Measurements from ENCODE around the gene PRRT1.
"Not testable (repeated sequence)": the region's sequence is repeated elsewhere in the genome, so short reads cannot be mapped to it uniquely, and the experiment has no call there.

Gene PRRT1

DNA sequence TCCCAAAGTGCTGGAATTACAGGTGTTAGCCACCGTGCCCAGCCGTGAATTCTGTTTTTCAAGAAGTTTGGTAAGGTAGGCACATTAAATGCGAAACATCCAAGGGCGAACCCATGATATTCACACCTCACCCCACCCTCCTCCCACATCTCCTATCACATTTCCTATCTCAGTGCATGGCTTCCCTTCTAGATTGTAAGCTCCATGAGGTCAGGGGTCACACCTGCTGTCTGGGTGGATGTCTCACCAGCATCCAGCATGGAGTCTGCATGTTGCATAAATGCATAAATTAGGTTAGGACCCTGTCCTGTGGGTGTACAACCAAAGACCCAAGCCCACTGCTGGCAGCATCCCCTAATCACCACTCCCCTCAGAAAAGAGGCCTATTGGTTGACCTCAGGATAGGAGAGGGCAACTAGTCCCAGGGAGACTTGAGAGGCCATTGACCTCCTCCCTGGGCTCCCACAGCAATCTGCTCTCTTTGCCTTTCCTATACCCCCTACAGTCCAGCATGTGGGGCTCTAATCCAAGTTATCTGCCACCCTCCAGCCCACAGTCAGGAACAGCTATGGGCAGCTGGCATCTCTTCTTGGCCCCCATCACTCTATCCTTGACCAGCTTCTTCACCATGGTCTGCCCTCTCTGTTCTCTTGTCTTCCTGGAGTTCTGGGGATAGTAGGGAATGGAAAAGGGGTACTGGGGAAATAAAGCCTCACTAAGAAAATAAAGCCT is 4.2 kb downstream of the PRRT1 start:
- Histone ChIP-seq H3K4me3 (ENCODE audit: low read depth, low read length) (no peak overlapping the region), H3K27ac (ENCODE audit: low read depth, low read length) (no peak overlapping the region), H3K36me3 (ENCODE audit: insufficient read depth, low read length) (no peaks in the 10 kb centered on the region), H3K4me1 (ENCODE audit: control insufficient read depth, insufficient read depth, low read length, unreplicated experiment) (peaks cover 12% of the 10 kb centered on the region), H3K79me2 (ENCODE audit: control insufficient read depth, insufficient read depth, low read length, unreplicated experiment) (no peaks in the 10 kb centered on the region), H3K27me3 (ENCODE audit: insufficient read depth, low read length) (no peaks in the 10 kb centered on the region), H2AFZ (ENCODE audit: low read length, unreplicated experiment) (no peak overlapping the region)

DNA sequence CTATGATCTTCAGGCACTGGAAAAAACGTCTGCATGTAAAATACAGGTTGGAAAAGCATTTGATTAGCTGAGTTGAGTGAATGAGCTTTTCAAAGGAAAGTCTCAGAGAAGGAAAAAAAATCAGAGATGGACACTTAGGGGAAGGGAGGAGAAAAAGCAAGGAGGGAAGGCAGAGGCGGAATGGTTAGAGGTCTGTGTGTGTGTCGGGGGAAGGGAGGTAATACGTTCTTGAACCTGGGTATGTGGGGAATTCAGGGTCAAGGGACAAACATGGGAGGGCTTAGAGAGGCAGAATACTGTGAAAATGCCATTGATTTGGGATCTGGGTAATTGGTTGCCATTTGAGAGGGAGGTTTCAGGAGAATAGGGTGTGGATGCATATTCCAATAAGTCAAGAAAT is 5.1 kb downstream of the PRRT1 start:
- H3K4me3 ChIP-seq (ENCODE audit: low read depth, low read length) = no peak overlapping the region
- no peaks in the 10 kb centered on the region for H3K79me2 ChIP-seq (ENCODE audit: control insufficient read depth, insufficient read depth, low read length, unreplicated experiment)
- no peaks in the 10 kb centered on the region for H3K36me3 ChIP-seq (ENCODE audit: insufficient read depth, low read length)
- no peaks in the 10 kb centered on the region for H3K27me3 ChIP-seq (ENCODE audit: insufficient read depth, low read length)
- no peak overlapping the region for H2AFZ ChIP-seq (ENCODE audit: low read length, unreplicated experiment)
- peaks cover 5% of the 10 kb centered on the region for H3K4me1 ChIP-seq (ENCODE audit: control insufficient read depth, insufficient read depth, low read length, unreplicated experiment)
- no peak overlapping the region for H3K27ac ChIP-seq (ENCODE audit: low read depth, low read length)

DNA sequence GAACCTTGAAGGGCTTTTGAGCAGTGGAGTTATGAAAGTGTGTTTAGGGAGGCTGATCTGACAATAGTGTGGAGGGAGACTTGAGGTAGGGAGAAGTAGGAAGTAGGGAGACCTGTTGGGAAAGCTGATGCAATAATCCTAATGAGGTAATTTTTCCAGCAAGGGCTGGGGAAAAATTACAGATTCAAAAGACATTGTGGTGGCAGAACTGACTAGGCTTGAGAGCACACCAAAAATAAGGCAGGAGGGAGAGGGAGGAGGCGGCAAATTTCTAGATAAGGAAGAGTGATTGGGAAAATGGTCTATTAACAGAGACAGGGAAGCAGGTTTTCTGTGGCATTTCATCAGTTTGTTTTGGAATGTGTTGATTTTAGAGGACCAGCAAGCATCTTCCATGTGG is 5.5 kb downstream of the PRRT1 start:
- Histone ChIP-seq H3K4me3 (ENCODE audit: low read depth, low read length) (no peak overlapping the region), H3K79me2 (ENCODE audit: control insufficient read depth, insufficient read depth, low read length, unreplicated experiment) (no peaks in the 10 kb centered on the region), H2AFZ (ENCODE audit: low read length, unreplicated experiment) (no peak overlapping the region), H3K36me3 (ENCODE audit: insufficient read depth, low read length) (no peaks in the 10 kb centered on the region), H3K27me3 (ENCODE audit: insufficient read depth, low read length) (no peaks in the 10 kb centered on the region), H3K4me1 (ENCODE audit: control insufficient read depth, insufficient read depth, low read length, unreplicated experiment) (peaks cover 4% of the 10 kb centered on the region), H3K27ac (ENCODE audit: low read depth, low read length) (no peak overlapping the region)

DNA sequence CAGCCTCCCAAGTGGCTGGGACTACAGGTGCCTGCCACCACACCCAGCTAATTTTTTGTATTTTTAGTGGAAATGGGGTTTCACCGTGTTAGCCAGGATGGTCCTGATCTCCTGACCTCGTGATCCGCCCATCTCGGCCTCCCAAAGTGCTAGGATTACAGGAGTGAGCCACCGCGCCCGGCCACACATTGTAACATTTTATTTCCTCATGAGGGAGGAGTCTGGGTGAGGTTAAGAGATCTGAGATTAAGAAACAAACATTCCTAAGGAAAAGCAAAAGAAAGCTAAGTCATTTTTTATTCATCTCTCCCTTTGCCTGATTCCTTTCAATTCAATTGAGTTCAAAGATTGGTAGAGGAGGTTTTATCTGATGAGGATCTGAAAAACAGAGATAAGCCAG is 7.5 kb downstream of the PRRT1 start:
- not testable (repeated sequence) for H2AFZ ChIP-seq (ENCODE audit: low read length, unreplicated experiment); H3K36me3 ChIP-seq (ENCODE audit: insufficient read depth, low read length); H3K79me2 ChIP-seq (ENCODE audit: control insufficient read depth, insufficient read depth, low read length, unreplicated experiment); H3K27ac ChIP-seq (ENCODE audit: low read depth, low read length); H3K4me3 ChIP-seq (ENCODE audit: low read depth, low read length); H3K4me1 ChIP-seq (ENCODE audit: control insufficient read depth, insufficient read depth, low read length, unreplicated experiment); H3K27me3 ChIP-seq (ENCODE audit: insufficient read depth, low read length)

DNA sequence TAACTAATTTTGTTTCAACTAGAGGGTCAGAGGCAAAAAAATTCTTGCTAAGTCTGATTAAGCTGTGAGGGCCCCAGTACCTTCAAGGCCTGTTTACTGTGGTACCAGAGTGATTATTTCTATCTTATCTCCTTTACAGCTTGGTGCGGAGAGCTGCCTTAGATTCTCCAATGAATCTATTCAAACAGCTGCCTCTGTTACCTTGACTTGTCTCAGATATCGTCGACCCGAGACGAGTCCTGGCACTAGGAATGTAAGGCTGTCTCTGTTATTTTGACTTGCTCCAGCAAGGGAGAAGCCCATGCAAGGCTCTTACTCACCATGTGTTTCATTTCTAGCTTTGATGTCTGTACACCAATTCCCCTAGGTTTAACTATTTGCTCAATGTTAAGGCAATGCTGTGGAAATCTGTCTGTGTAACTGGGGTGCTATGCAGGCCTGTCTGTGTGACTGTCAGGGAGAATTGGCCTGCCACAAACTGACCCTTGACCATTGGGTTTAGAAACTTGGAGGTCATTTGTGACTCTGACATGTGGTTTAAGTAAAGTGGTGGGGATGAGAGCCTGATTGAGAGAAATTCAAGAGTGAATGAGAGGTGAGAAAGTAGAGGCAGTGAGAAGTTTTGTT is 11.2 kb downstream of the PRRT1 start:
- Histone ChIP-seq H3K4me3 (ENCODE audit: low read depth, low read length) (no peak overlapping the region), H3K79me2 (ENCODE audit: control insufficient read depth, insufficient read depth, low read length, unreplicated experiment) (no peaks in the 10 kb centered on the region), H3K4me1 (ENCODE audit: control insufficient read depth, insufficient read depth, low read length, unreplicated experiment) (no peaks in the 10 kb centered on the region), H2AFZ (ENCODE audit: low read length, unreplicated experiment) (no peak overlapping the region), H3K36me3 (ENCODE audit: insufficient read depth, low read length) (no peaks in the 10 kb centered on the region), H3K27me3 (ENCODE audit: insufficient read depth, low read length) (no peaks in the 10 kb centered on the region), H3K27ac (ENCODE audit: low read depth, low read length) (no peak overlapping the region)

DNA sequence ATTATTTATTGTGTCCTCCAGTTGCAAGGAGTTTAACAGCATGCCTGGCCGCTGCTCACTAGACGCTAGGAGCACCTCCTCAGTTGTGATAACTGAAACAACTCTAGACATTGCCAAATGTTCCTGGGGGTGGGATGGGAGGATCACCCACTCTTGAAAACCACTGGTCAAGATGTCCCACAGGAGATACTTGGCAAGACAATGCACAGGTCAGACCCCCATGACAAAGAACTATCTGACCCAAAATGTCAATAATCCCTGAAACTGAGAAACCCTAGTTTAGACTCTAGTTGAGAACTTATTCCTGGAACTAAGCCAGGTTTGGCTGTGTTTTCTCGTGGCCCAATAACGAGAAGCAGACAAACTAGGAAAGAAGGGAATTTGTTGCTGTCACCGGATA is 12.1 kb downstream of the PRRT1 start:
- no peaks in the 10 kb centered on the region for H3K79me2 ChIP-seq (ENCODE audit: control insufficient read depth, insufficient read depth, low read length, unreplicated experiment)
- no peak overlapping the region for H3K27ac ChIP-seq (ENCODE audit: low read depth, low read length)
- H2AFZ ChIP-seq (ENCODE audit: low read length, unreplicated experiment) = no peak overlapping the region
- H3K4me1 ChIP-seq (ENCODE audit: control insufficient read depth, insufficient read depth, low read length, unreplicated experiment) = no peaks in the 10 kb centered on the region
- H3K4me3 ChIP-seq (ENCODE audit: low read depth, low read length) = no peak overlapping the region
- no peaks in the 10 kb centered on the region for H3K36me3 ChIP-seq (ENCODE audit: insufficient read depth, low read length)
- no peaks in the 10 kb centered on the region for H3K27me3 ChIP-seq (ENCODE audit: insufficient read depth, low read length)

DNA sequence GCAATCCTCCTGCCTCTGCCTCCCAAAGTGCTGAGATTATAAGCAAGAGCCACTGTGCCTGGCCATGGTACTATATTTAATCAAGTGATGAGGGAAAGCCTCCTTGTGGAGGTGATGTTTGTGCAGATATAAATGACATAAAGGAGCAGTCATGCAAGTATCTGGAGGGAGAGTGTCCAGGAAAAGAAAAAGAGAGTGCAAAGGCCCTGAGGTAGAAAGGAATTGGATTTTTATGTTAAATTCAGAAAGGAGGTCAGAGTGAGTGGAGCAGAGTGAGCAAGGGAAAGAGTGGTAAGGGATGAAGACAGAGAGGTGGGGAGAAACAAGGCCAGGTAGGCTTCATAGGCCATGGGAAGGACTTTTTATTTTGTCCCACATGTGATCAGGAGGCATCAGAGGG is 14.3 kb downstream of the PRRT1 start:
- no peak overlapping the region for H3K27ac ChIP-seq (ENCODE audit: low read depth, low read length)
- no peaks in the 10 kb centered on the region for H3K79me2 ChIP-seq (ENCODE audit: control insufficient read depth, insufficient read depth, low read length, unreplicated experiment)
- H3K4me1 ChIP-seq (ENCODE audit: control insufficient read depth, insufficient read depth, low read length, unreplicated experiment) = peaks cover 3% of the 10 kb centered on the region
- no peaks in the 10 kb centered on the region for H3K36me3 ChIP-seq (ENCODE audit: insufficient read depth, low read length)
- no peak overlapping the region for H3K4me3 ChIP-seq (ENCODE audit: low read depth, low read length)
- no peaks in the 10 kb centered on the region for H3K27me3 ChIP-seq (ENCODE audit: insufficient read depth, low read length)
- H2AFZ ChIP-seq (ENCODE audit: low read length, unreplicated experiment) = no peak overlapping the region

DNA sequence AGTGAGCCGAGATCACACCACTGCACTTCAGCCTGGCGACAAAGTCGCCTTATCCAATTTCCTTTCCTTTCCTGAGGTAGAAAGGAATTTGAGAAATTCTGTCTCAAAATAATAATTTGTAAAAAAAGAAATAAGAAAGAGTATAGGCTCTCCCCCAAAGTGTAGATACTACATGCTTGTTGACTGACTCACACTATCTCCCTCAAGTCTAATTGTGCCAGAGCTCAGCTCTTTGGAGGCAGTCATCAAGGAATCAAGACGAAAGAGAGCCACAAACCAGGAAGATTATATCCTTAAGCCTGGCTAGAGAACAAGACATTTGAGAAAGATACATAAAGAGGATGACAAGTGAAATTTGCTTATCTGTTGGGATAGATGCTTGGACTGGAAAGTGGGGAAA is 18.0 kb downstream of the PRRT1 start:
- H3K27ac ChIP-seq (ENCODE audit: low read depth, low read length) = no peak overlapping the region
- no peaks in the 10 kb centered on the region for H3K27me3 ChIP-seq (ENCODE audit: insufficient read depth, low read length)
- H3K4me1 ChIP-seq (ENCODE audit: control insufficient read depth, insufficient read depth, low read length, unreplicated experiment) = peaks cover 9% of the 10 kb centered on the region
- H2AFZ ChIP-seq (ENCODE audit: low read length, unreplicated experiment) = no peak overlapping the region
- no peak overlapping the region for H3K4me3 ChIP-seq (ENCODE audit: low read depth, low read length)
- H3K36me3 ChIP-seq (ENCODE audit: insufficient read depth, low read length) = no peaks in the 10 kb centered on the region
- peaks cover 9% of the 10 kb centered on the region for H3K79me2 ChIP-seq (ENCODE audit: control insufficient read depth, insufficient read depth, low read length, unreplicated experiment)

DNA sequence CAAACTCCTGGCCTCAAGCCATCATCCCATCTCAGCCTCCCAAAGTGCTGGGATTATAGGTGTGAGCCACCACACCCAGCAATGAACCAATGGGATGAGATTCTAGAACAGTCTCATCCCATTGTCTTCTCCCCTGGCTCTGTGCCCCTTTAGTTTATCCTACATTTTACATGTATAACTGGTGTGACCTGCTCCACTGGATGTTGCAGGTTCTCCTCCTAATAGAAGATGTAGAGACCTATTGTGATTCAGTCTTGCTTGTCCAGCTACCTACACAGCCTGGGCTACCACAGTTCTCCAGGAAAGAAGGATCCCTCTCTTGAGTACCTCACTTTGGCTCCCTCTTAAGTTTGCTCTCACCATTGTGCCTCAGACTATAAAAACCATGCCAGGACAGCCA is 19.6 kb downstream of the PRRT1 start:
- Histone ChIP-seq H3K4me3 (ENCODE audit: low read depth, low read length) (no peak overlapping the region), H3K79me2 (ENCODE audit: control insufficient read depth, insufficient read depth, low read length, unreplicated experiment) (peaks cover 21% of the 10 kb centered on the region), H3K27ac (ENCODE audit: low read depth, low read length) (no peak overlapping the region), H3K4me1 (ENCODE audit: control insufficient read depth, insufficient read depth, low read length, unreplicated experiment) (peaks cover 18% of the 10 kb centered on the region), H3K27me3 (ENCODE audit: insufficient read depth, low read length) (no peaks in the 10 kb centered on the region), H2AFZ (ENCODE audit: low read length, unreplicated experiment) (no peak overlapping the region), H3K36me3 (ENCODE audit: insufficient read depth, low read length) (no peaks in the 10 kb centered on the region)

DNA sequence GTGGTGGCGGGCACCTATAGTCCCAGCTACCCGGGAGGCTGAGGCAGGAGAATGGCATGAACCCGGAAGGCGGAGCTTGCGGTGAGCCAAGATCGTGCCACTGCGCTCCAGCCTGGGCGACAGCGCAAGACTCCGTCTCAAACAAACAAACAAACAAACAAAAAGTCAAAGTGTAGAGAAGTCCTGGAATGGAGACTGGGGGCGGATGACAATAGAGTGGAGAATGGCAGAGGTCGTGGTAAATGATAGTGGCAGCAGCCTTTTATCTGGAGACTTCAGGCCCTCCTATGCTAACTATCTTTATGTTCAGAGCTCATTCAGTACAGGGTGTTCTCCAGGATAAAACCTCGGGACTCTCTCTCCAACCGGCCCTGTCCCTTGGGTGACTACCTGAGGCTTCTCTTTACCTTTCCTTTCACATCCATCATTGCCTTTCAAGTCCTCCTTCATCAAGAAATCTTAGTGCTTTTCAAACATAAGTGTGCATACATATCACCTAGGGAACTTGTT is 20.2 kb downstream of the PRRT1 start:
- Histone ChIP-seq H2AFZ (ENCODE audit: low read length, unreplicated experiment) (no peak overlapping the region), H3K4me1 (ENCODE audit: control insufficient read depth, insufficient read depth, low read length, unreplicated experiment) (peaks cover 23% of the 10 kb centered on the region), H3K4me3 (ENCODE audit: low read depth, low read length) (no peak overlapping the region), H3K27me3 (ENCODE audit: insufficient read depth, low read length) (no peaks in the 10 kb centered on the region), H3K27ac (ENCODE audit: low read depth, low read length) (no peak overlapping the region), H3K79me2 (ENCODE audit: control insufficient read depth, insufficient read depth, low read length, unreplicated experiment) (peaks cover 24% of the 10 kb centered on the region), H3K36me3 (ENCODE audit: insufficient read depth, low read length) (no peaks in the 10 kb centered on the region)
